ENCODE measurements around the gene NOSTRIN. TPM values are rescaled to one million over a fixed set of nuclear protein-coding genes. Genes with fewer than 3 reads are reported as not detected.

NOSTRIN gene
- total RNA-seq, 1 experiment from 2014 or later: not detected

- H2BK5ac ChIP-seq (ENCODE audit: insufficient read length, low read length): no peak overlapping the region
- H3K23ac ChIP-seq (ENCODE audit: insufficient read length, low read depth, low read length): no peak overlapping the region
- no peak for DNase-seq
- H4K91ac ChIP-seq (ENCODE audit: insufficient read length, low read depth, low read length): no peak overlapping the region
- H3K4ac ChIP-seq (ENCODE audit: low read depth, low read length): no peak overlapping the region
- no peak overlapping the region for H3K4me3 Mint-ChIP-seq
- no CpG with 5 or more reads among the region's 3 CpGs for WGBS (ENCODE audit: extremely low coverage, insufficient read length, low lambda C conversion rate)
- no peak overlapping the region for H4K5ac ChIP-seq (ENCODE audit: insufficient read length, low read depth, low read length)
- no peak overlapping the region for H2BK12ac ChIP-seq (ENCODE audit: insufficient read length, low read depth, low read length)
- H3K4me1 Mint-ChIP-seq: peaks cover 15 to 16% of the 10 kb centered on the region in 2 experiments
- no peak overlapping the region for H3K4me2 ChIP-seq (ENCODE audit: insufficient read depth, insufficient read length, low read length)
- H3K27me3 Mint-ChIP-seq (ENCODE audit: low read depth): no peaks in the 10 kb centered on the region
- H3K79me2 ChIP-seq (ENCODE audit: insufficient read depth, low read length): no peaks in the 10 kb centered on the region
- H3K9me3 ChIP-seq (ENCODE audit: control insufficient read depth, low read depth, low read length): no peaks in the 10 kb centered on the region
- no peak overlapping the region for H2BK15ac ChIP-seq (ENCODE audit: low read depth, low read length)
- no peak overlapping the region for H2BK20ac ChIP-seq (ENCODE audit: low read depth, low read length, poor library complexity, severe bottlenecking)
- H3K23me2 ChIP-seq (ENCODE audit: insufficient read length, low read depth, low read length, poor library complexity, severe bottlenecking): no peaks in the 10 kb centered on the region
- TF ChIP-seq, protein P1, sequence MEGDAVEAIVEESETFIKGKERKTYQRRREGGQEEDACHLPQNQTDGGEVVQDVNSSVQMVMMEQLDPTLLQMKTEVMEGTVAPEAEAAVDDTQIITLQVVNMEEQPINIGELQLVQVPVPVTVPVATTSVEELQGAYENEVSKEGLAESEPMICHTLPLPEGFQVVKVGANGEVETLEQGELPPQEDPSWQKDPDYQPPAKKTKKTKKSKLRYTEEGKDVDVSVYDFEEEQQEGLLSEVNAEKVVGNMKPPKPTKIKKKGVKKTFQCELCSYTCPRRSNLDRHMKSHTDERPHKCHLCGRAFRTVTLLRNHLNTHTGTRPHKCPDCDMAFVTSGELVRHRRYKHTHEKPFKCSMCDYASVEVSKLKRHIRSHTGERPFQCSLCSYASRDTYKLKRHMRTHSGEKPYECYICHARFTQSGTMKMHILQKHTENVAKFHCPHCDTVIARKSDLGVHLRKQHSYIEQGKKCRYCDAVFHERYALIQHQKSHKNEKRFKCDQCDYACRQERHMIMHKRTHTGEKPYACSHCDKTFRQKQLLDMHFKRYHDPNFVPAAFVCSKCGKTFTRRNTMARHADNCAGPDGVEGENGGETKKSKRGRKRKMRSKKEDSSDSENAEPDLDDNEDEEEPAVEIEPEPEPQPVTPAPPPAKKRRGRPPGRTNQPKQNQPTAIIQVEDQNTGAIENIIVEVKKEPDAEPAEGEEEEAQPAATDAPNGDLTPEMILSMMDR (conservative IDR thresholded peaks at IDR 0.05): no peak
- H3K36me3 Mint-ChIP-seq (ENCODE audit: insufficient read depth in 1 of 3, low read depth in 3 of 3): no peaks in the 10 kb centered on the region
- H3K79me1 ChIP-seq (ENCODE audit: insufficient read depth, low read depth, low read length, poor library complexity, severe bottlenecking): no peaks in the 10 kb centered on the region
- no peaks in the 10 kb centered on the region for H3K27me3 ChIP-seq (ENCODE audit: insufficient read depth, low read length)
- H3K18ac ChIP-seq (ENCODE audit: insufficient read length, low read depth, low read length): no peak overlapping the region
- H3K27ac Mint-ChIP-seq: no peak overlapping the region
- no peak overlapping the region for H3K56ac ChIP-seq (ENCODE audit: insufficient read length, low read depth, low read length)
- no peaks in the 10 kb centered on the region for H3K4me1 ChIP-seq (ENCODE audit: insufficient read depth, low read length)
- H4K20me1 ChIP-seq (ENCODE audit: control insufficient read depth, insufficient read depth, insufficient read length): no peaks in the 10 kb centered on the region
- H3K14ac ChIP-seq (ENCODE audit: insufficient read depth, low read length): no peak overlapping the region
- no peak overlapping the region for H3K9ac ChIP-seq (ENCODE audit: extremely low read depth, insufficient read length, low read length)
- H3T11ph ChIP-seq (ENCODE audit: low read length): no peak overlapping the region
- no peak overlapping the region for H2AFZ ChIP-seq (ENCODE audit: low read length)
- H2AK5ac ChIP-seq (ENCODE audit: insufficient read length, low read length): no peak overlapping the region
- no peak overlapping the region for H3K27ac ChIP-seq (ENCODE audit: insufficient read length, low read depth, low read length)
- H3K9me3 Mint-ChIP-seq: no peaks in the 10 kb centered on the region
- no peak overlapping the region for H4K8ac ChIP-seq (replicated peaks; ENCODE audit: insufficient read length, low read depth, low read length)
- H2BK120ac ChIP-seq (ENCODE audit: low read depth, low read length, poor library complexity, severe bottlenecking): no peak overlapping the region
Observed at GRCh38 chr2:168757223-168757622, 45.2 kb upstream of the NOSTRIN start.

All from H9 (cell line).